ENCODE data around the gene EIF4E1B.

Gene EIF4E1B

DNA sequence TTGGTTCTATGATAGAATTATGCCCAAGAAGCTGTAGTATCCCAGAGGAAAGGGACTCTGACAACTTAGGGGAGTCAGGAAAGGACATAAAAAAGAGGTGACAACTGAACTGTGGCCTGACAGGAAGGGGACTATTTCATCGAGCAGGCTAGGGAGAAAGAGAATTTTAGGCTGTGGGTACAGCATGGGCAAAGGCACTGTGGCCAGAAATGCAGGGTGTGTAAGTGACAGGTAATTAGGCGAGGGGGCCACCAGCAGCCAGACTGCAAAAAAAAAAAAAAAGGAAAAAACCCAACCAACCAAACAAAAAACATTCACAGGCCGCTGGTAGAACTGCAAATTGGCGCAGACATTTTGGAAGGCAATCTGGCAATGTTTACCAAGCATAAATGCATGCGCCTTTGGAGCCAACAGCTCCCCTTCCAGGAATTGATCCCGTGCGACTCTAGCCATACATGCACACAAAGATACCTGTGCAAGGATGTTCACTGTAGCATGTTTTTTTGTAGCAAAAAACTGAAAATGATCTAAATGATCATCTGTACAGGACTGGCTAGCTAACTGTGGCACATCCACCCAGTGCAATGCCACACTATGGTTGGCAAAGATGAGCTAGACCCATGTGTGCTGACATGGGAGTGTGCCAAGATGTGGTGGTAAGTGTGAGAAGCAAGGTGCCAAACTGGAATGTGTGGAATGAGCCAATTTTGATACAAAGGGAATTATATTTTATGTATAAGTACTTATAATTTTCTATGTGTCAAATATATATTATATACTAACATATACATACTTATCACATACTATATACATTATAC is 1.1 kb downstream of the EIF4E1B start:
- Histone ChIP-seq H3F3A (ENCODE audit: low read depth) (no peaks in the 10 kb centered on the region), H3K79me2 (ENCODE audit: insufficient read depth, low read length) (no peaks in the 10 kb centered on the region), H3K27me3 (ENCODE audit: insufficient read depth, low read length, poor library complexity, severe bottlenecking) (no peaks in the 10 kb centered on the region), H3K36me3 (ENCODE audit: insufficient read depth, low read length) (no peaks in the 10 kb centered on the region), H4K20me1 (ENCODE audit: insufficient read depth, low read length, poor library complexity, severe bottlenecking) (no peaks in the 10 kb centered on the region), H3K4me1 (ENCODE audit: insufficient read depth, low read length, poor library complexity, severe bottlenecking) (no peaks in the 10 kb centered on the region), H3K4me2 (ENCODE audit: low read depth, low read length, poor library complexity, severe bottlenecking) (no peak overlapping the region), H2AFZ (ENCODE audit: low read length) (no peak overlapping the region), H3K9ac (ENCODE audit: low read depth, low read length, poor library complexity, severe bottlenecking) (no peak overlapping the region), H3K4me3 (ENCODE audit: low read length, poor library complexity, severe bottlenecking) (no peak overlapping the region), H3K9me3 (ENCODE audit: insufficient read depth, low read depth, low read length) (no peaks in the 10 kb centered on the region), H3K9me2 (replicated peaks; ENCODE audit: low read depth, low read length) (no peaks in the 10 kb centered on the region)
- TF ChIP-seq, protein P1, sequence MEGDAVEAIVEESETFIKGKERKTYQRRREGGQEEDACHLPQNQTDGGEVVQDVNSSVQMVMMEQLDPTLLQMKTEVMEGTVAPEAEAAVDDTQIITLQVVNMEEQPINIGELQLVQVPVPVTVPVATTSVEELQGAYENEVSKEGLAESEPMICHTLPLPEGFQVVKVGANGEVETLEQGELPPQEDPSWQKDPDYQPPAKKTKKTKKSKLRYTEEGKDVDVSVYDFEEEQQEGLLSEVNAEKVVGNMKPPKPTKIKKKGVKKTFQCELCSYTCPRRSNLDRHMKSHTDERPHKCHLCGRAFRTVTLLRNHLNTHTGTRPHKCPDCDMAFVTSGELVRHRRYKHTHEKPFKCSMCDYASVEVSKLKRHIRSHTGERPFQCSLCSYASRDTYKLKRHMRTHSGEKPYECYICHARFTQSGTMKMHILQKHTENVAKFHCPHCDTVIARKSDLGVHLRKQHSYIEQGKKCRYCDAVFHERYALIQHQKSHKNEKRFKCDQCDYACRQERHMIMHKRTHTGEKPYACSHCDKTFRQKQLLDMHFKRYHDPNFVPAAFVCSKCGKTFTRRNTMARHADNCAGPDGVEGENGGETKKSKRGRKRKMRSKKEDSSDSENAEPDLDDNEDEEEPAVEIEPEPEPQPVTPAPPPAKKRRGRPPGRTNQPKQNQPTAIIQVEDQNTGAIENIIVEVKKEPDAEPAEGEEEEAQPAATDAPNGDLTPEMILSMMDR (conservative IDR thresholded peaks at IDR 0.05; ENCODE audit: low read length), result no peak
- no peak for TF ChIP-seq EZH2phosphoT487 (IDR thresholded peaks at IDR 0.05; ENCODE audit: borderline replicate concordance)

DNA sequence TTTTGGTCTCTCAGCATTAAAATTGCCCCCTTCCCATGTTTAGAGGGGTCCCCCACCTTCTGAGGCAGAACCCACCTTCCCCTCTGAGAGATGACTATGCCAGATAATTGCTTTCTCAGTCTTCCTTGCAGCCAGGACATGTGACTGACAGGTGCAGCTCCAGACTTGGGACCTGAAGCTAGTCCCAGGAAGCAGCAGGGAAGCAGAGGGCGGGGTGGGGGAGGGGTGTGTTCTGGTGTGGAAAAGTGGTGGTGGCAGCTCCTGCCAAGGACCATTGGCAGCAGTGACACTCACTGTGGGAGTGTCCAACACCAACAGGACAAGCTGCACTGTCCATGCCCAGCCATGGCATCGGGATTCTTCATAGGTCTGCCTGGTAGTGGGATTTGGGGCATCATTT is 2.3 kb downstream of the EIF4E1B start:
- TF ChIP-seq, protein P1 (conservative IDR thresholded peaks at IDR 0.05; ENCODE audit: low read length), result no peak
- TF ChIP-seq EZH2phosphoT487 (IDR thresholded peaks at IDR 0.05; ENCODE audit: borderline replicate concordance), result no peak

GRCh38 chr5:176633598-176633997 is 3.1 kb downstream of the EIF4E1B start:
- Histone ChIP-seq H3K4me3 (ENCODE audit: low read length, poor library complexity, severe bottlenecking) (no peak overlapping the region), H3K36me3 (ENCODE audit: insufficient read depth, low read length) (no peaks in the 10 kb centered on the region), H3K79me2 (ENCODE audit: insufficient read depth, low read length) (no peaks in the 10 kb centered on the region), H3K9me3 (ENCODE audit: insufficient read depth, low read depth, low read length) (no peaks in the 10 kb centered on the region), H4K20me1 (ENCODE audit: insufficient read depth, low read length, poor library complexity, severe bottlenecking) (no peaks in the 10 kb centered on the region), H2AFZ (ENCODE audit: low read length) (no peak overlapping the region), H3K9ac (ENCODE audit: low read depth, low read length, poor library complexity, severe bottlenecking) (no peak overlapping the region), H3K4me1 (ENCODE audit: insufficient read depth, low read length, poor library complexity, severe bottlenecking) (no peaks in the 10 kb centered on the region), H3K4me2 (ENCODE audit: low read depth, low read length, poor library complexity, severe bottlenecking) (no peak overlapping the region), H3F3A (ENCODE audit: low read depth) (no peaks in the 10 kb centered on the region), H3K27me3 (ENCODE audit: insufficient read depth, low read length, poor library complexity, severe bottlenecking) (no peaks in the 10 kb centered on the region), H3K9me2 (replicated peaks; ENCODE audit: low read depth, low read length) (no peaks in the 10 kb centered on the region)
- no peak for TF ChIP-seq EZH2phosphoT487 (IDR thresholded peaks at IDR 0.05; ENCODE audit: borderline replicate concordance)
- TF ChIP-seq, protein P1 (conservative IDR thresholded peaks at IDR 0.05; ENCODE audit: low read length), result no peak

More for the DNA sequence above, 2.3 kb downstream of the EIF4E1B start:
- Histone ChIP-seq H3K4me1 (ENCODE audit: insufficient read depth, low read length, poor library complexity, severe bottlenecking) (no peaks in the 10 kb centered on the region), H4K20me1 (ENCODE audit: insufficient read depth, low read length, poor library complexity, severe bottlenecking) (no peaks in the 10 kb centered on the region), H3K9me2 (replicated peaks; ENCODE audit: low read depth, low read length) (no peaks in the 10 kb centered on the region), H3K4me2 (ENCODE audit: low read depth, low read length, poor library complexity, severe bottlenecking) (no peak overlapping the region), H3K9me3 (ENCODE audit: insufficient read depth, low read depth, low read length) (no peaks in the 10 kb centered on the region), H3K36me3 (ENCODE audit: insufficient read depth, low read length) (no peaks in the 10 kb centered on the region), H2AFZ (ENCODE audit: low read length) (no peak overlapping the region), H3K4me3 (ENCODE audit: low read length, poor library complexity, severe bottlenecking) (no peak overlapping the region), H3K27me3 (ENCODE audit: insufficient read depth, low read length, poor library complexity, severe bottlenecking) (no peaks in the 10 kb centered on the region), H3K9ac (ENCODE audit: low read depth, low read length, poor library complexity, severe bottlenecking) (no peak overlapping the region), H3F3A (ENCODE audit: low read depth) (no peaks in the 10 kb centered on the region), H3K79me2 (ENCODE audit: insufficient read depth, low read length) (no peaks in the 10 kb centered on the region)

Measured in Loucy (cell line).